BJ (cell line): ENCODE measurements around the gene RFTN1. TPM values are rescaled to one million over a fixed set of nuclear protein-coding genes. Genes with fewer than 3 reads are reported as not detected.

Experiments
- CTCF ChIA-PET: fragments of 350-600 bp; formaldehyde crosslinking; extraction: SDS; loops from one replicate; lab custom pipeline; 2021; ENCODE audit warnings: antibody characterized with exemption, inconsistent platforms; lab: Yijun Ruan, JAX
- POLR2A ChIA-PET: fragments of 300-600 bp; sonication (Branson Sonifier 250); formaldehyde crosslinking; extraction: SDS; loops from one replicate; lab custom pipeline; 2021; ENCODE audit warnings: antibody characterized with exemption; lab: Charles Lee
- DNase-seq: peaks from one replicate; pipeline ENCODE4 v3.0.0-alpha.2; 2011; ENCODE audit warnings: low read depth
- H3K27me3 ChIP-seq: 2 replicates; pipeline ENCODE4 v1.6.0; 2011; ENCODE audit warnings: low read length; ENCODE audit not compliant: control insufficient read depth, insufficient read depth
- H3K36me3 ChIP-seq: 2 replicates; pipeline ENCODE4 v1.5.1; 2011; ENCODE audit warnings: low read length; ENCODE audit not compliant: control insufficient read depth, insufficient read depth
- H3K4me3 ChIP-seq: 2 replicates; pipeline ENCODE4 v1.5.1; 2011; ENCODE audit warnings: low read depth, mild to moderate bottlenecking, control low read depth, low read length
- CTCF ChIP-seq: IDR thresholded peaks from 2 replicates; pipeline ENCODE4 v1.5.1; 2011; ENCODE audit warnings: low read depth, mild to moderate bottlenecking, control low read depth, inconsistent platforms, low read length, moderate library complexity; ENCODE audit not compliant: insufficient read depth
- polyA plus RNA-seq: library from polyadenylated mRNA; depleted of rRNA; stranded (reverse); fragments of >200 nt; gene quantifications from 2 replicates; pipeline ENCODE4 v1.2.3, GENCODE V29; 2011

Gene RFTN1
- polyA plus RNA-seq, 1 experiment, result 49.0 TPM

- ChIA-PET CTCF (no interaction called here), POLR2A (no interaction called here)
- no peaks in the 10 kb centered on the region for H3K27me3 ChIP-seq
- peaks cover 8% of the 10 kb centered on the region for H3K36me3 ChIP-seq
- H3K4me3 ChIP-seq, result no peak overlapping the region
- DNase-seq, result no peak
- TF ChIP-seq CTCF, result no peak
Measured at GRCh38 chr3:16359331-16359730, 154.2 kb downstream of the RFTN1 start.

- Histone ChIP-seq H3K27me3 (no peaks in the 10 kb centered on the region), H3K36me3 (peaks cover 6% of the 10 kb centered on the region), H3K4me3 (no peak overlapping the region)
- TF ChIP-seq CTCF, result no peak
- DNase-seq, result no peak
- POLR2A ChIA-PET, result no interaction called here
- CTCF ChIA-PET, result interaction anchor here (0.6 to 1.0 kb wide), 2 partner anchors 17 to 68 kb away, joined by 3 read pairs; no protein-coding TSS in a partner anchor
Measured at GRCh38 chr3:16358336-16358735, 155.2 kb downstream of the RFTN1 start.

- ChIA-PET POLR2A (no interaction called here), CTCF (interaction anchor here (0.6 to 1.0 kb wide), 3 partner anchors 16 to 41 kb away, joined by 3 read pairs; no protein-coding TSS in a partner anchor)
- TF ChIP-seq CTCF, result no peak
- H3K27me3 ChIP-seq, result no peaks in the 10 kb centered on the region
- DNase-seq, result no peak
- H3K4me3 ChIP-seq, result no peak overlapping the region
- peaks cover 6% of the 10 kb centered on the region for H3K36me3 ChIP-seq
Measured at GRCh38 chr3:16357186-16358121, 156.0 kb downstream of the RFTN1 start.

GRCh38 chr3:16355828-16356227, 157.7 kb downstream of the RFTN1 start:
- TF ChIP-seq CTCF, result no peak
- ChIA-PET CTCF (no interaction called here), POLR2A (no interaction called here)
- Histone ChIP-seq H3K4me3 (no peak overlapping the region), H3K27me3 (no peaks in the 10 kb centered on the region), H3K36me3 (peaks cover 5% of the 10 kb centered on the region)
- no peak for DNase-seq

- CTCF ChIA-PET, result no interaction called here
- no peak for TF ChIP-seq CTCF
- peaks cover 6% of the 10 kb centered on the region for H3K36me3 ChIP-seq
Measured at GRCh38 chr3:16354291-16354690, 159.2 kb downstream of the RFTN1 start.

More at GRCh38 chr3:16354291-16354690, 159.2 kb downstream of the RFTN1 start:
- Histone ChIP-seq H3K4me3 (no peak overlapping the region), H3K27me3 (no peaks in the 10 kb centered on the region)
- DNase-seq, result no peak
- POLR2A ChIA-PET, result no interaction called here
